DOHH2 (cell line): ENCODE measurements around the gene RRM1.

Experiments
- H3F3A ChIP-seq: fragments of 200-600 bp; sonication (generic), shearing (Covaris generic); 2 replicates; pipeline ENCODE4 v1.6.0; 2016; ENCODE audit warnings: antibody characterized with exemption, mild to moderate bottlenecking; ENCODE audit not compliant: control insufficient read depth, insufficient read depth
- H3K27ac ChIP-seq: fragments of 200-600 bp; sonication (generic); 2 replicates; pipeline ENCODE4 v1.5.1; 2014; ENCODE audit warnings: low read depth, mild to moderate bottlenecking, low read length, moderate library complexity
- H3K27me3 ChIP-seq: fragments of 200-600 bp; sonication (generic); 2 replicates; pipeline ENCODE4 v1.6.1; 2014; ENCODE audit warnings: mild to moderate bottlenecking, low read length, mixed read lengths; ENCODE audit not compliant: control insufficient read depth
- H3K36me3 ChIP-seq: fragments of 200-600 bp; sonication (generic); 2 replicates; pipeline ENCODE4 v1.6.1; 2014; ENCODE audit warnings: mild to moderate bottlenecking, low read length, moderate library complexity, mixed read lengths; ENCODE audit not compliant: control insufficient read depth
- H3K4me1 ChIP-seq: fragments of 200-600 bp; sonication (generic); 2 replicates; pipeline ENCODE4 v1.6.1; 2014; ENCODE audit warnings: mild to moderate bottlenecking, low read length, mixed read lengths; ENCODE audit not compliant: control insufficient read depth
- H3K4me2 ChIP-seq: fragments of 200-600 bp; sonication (generic); 2 replicates; pipeline ENCODE4 v1.6.0; 2014; ENCODE audit warnings: mild to moderate bottlenecking, low read length, moderate library complexity
- H3K4me3 ChIP-seq: fragments of 200-600 bp; sonication (generic); 2 replicates; pipeline ENCODE4 v1.5.1; 2014; ENCODE audit warnings: mild to moderate bottlenecking, low read length, mixed read lengths
- H3K79me2 ChIP-seq: fragments of 200-600 bp; sonication (generic); 2 replicates; pipeline ENCODE4 v1.6.1; 2014; ENCODE audit warnings: mild to moderate bottlenecking, low read length, mixed read lengths; ENCODE audit not compliant: control insufficient read depth
- H3K9me2 ChIP-seq: fragments of 200-600 bp; sonication (generic); replicated peaks from 2 replicates; pipeline ENCODE4 v1.6.1; 2014; ENCODE audit warnings: mild to moderate bottlenecking, low read length, mixed read lengths; ENCODE audit not compliant: control insufficient read depth
- H3K9me3 ChIP-seq: fragments of 200-600 bp; sonication (generic); 2 replicates; pipeline ENCODE4 v1.6.1; 2014; ENCODE audit warnings: antibody characterized with exemption, low read length, mixed read lengths; ENCODE audit not compliant: control insufficient read depth, insufficient read depth
- H4K20me1 ChIP-seq: fragments of 200-600 bp; sonication (generic); 2 replicates; pipeline ENCODE4 v1.6.0; 2014; ENCODE audit warnings: low read depth, mild to moderate bottlenecking, antibody characterized with exemption, low read length, moderate library complexity; ENCODE audit not compliant: control insufficient read depth, insufficient read depth
- CTCF ChIP-seq: fragments of 200-600 bp; sonication (generic); IDR thresholded peaks from one replicate; pipeline ENCODE4 v1.5.1; 2014; ENCODE audit warnings: antibody characterized with exemption, mild to moderate bottlenecking, low read depth, low read length; ENCODE audit not compliant: poor library complexity, severe bottlenecking
- EZH2phosphoT487 ChIP-seq: fragments of 200-600 bp; sonication (generic); IDR thresholded peaks from 2 replicates; pipeline ENCODE4 v1.6.1; 2017; ENCODE audit warnings: borderline replicate concordance, mild to moderate bottlenecking, antibody characterized with exemption, low read length, moderate library complexity, mixed read lengths

The RRM1 gene

GRCh38 chr11:4059424-4059823 is 35.2 kb upstream of the RRM1 start:
- TF ChIP-seq CTCF (no peak), EZH2phosphoT487 (no peak)
- no peak overlapping the region for H3K4me2 ChIP-seq
- H3K27me3 ChIP-seq, result no peaks in the 10 kb centered on the region

GRCh38 chr11:4060182-4060923 is 34.2 kb upstream of the RRM1 start:
- TF ChIP-seq CTCF (no peak), EZH2phosphoT487 (no peak)
- Histone ChIP-seq H4K20me1 (no peaks in the 10 kb centered on the region), H3K27me3 (no peaks in the 10 kb centered on the region), H3K9me3 (no peaks in the 10 kb centered on the region), H3K9me2 (no peaks in the 10 kb centered on the region), H3K4me3 (no peak overlapping the region), H3K4me1 (peaks cover 26% of the 10 kb centered on the region), H3K27ac (no peak overlapping the region), H3K4me2 (no peak overlapping the region), H3K36me3 (peaks cover 10% of the 10 kb centered on the region), H3F3A (peaks cover 4% of the 10 kb centered on the region), H3K79me2 (no peaks in the 10 kb centered on the region)

More at GRCh38 chr11:4059424-4059823, 35.2 kb upstream of the RRM1 start:
- Histone ChIP-seq H4K20me1 (no peaks in the 10 kb centered on the region), H3K27ac (no peak overlapping the region), H3K79me2 (no peaks in the 10 kb centered on the region), H3K4me1 (peaks cover 26% of the 10 kb centered on the region), H3K4me3 (no peak overlapping the region), H3F3A (peaks cover 4% of the 10 kb centered on the region), H3K9me2 (no peaks in the 10 kb centered on the region), H3K36me3 (peaks cover 10% of the 10 kb centered on the region), H3K9me3 (no peaks in the 10 kb centered on the region)

- Histone ChIP-seq H3K36me3 (peaks cover 10% of the 10 kb centered on the region), H3K9me2 (no peaks in the 10 kb centered on the region), H3K79me2 (no peaks in the 10 kb centered on the region), H3K27me3 (no peaks in the 10 kb centered on the region), H3F3A (peaks cover 4% of the 10 kb centered on the region), H3K4me3 (no peak overlapping the region), H3K4me1 (peaks cover 25% of the 10 kb centered on the region), H3K4me2 (no peak overlapping the region), H4K20me1 (no peaks in the 10 kb centered on the region), H3K9me3 (no peaks in the 10 kb centered on the region), H3K27ac (no peak overlapping the region)
- TF ChIP-seq CTCF (no peak), EZH2phosphoT487 (no peak)
These were observed 32.9 kb upstream of the RRM1 start for GRCh38 chr11:4061700-4062099.
